OCI-LY3 (cell line): ENCODE data around the gene DEGS1.

ENCODE experiments used
- H2AFZ ChIP-seq: fragments of 200-600, 300-600 bp; shearing (Covaris generic); 2 replicates; pipeline ENCODE4 v1.6.0; 2014; ENCODE audit warnings: antibody characterized with exemption, low read depth, low read length
- H3K27ac ChIP-seq: fragments of 200-600, 300-600 bp; sonication (generic); 2 replicates; pipeline ENCODE4 v1.5.1; 2014; ENCODE audit warnings: mild to moderate bottlenecking, low read length, moderate library complexity, mixed read lengths
- H3K27me3 ChIP-seq: fragments of 200-600, 300-600 bp; sonication (generic); 2 replicates; pipeline ENCODE4 v1.6.1; 2014; ENCODE audit warnings: low read depth, low read length, mixed read lengths
- H3K36me3 ChIP-seq: fragments of 200-600, 300-600 bp; sonication (generic); replicated peaks from 2 replicates; pipeline ENCODE3; 2014; ENCODE audit warnings: low read depth, low read length, mixed read lengths
- H3K4me1 ChIP-seq: fragments of 300-600, 200-600 bp; sonication (generic); 2 replicates; pipeline ENCODE4 v1.6.1; 2014; ENCODE audit warnings: low read length, mixed read lengths
- H3K4me2 ChIP-seq: fragments of 200-600, 300-600 bp; sonication (generic); 2 replicates; pipeline ENCODE4 v1.6.1; 2014; ENCODE audit warnings: low read length, mixed read lengths
- H3K4me3 ChIP-seq: fragments of 300-600, 200-600 bp; sonication (generic); 2 replicates; pipeline ENCODE4 v1.5.1; 2014; ENCODE audit warnings: antibody characterized with exemption, mild to moderate bottlenecking, low read length, moderate library complexity
- H3K79me2 ChIP-seq: fragments of 300-600, 200-600 bp; shearing (Covaris generic); 2 replicates; pipeline ENCODE4 v1.6.1; 2014; ENCODE audit warnings: mild to moderate bottlenecking, low read length, mixed read lengths
- H3K9ac ChIP-seq: fragments of 300-600, 200-600 bp; shearing (Covaris generic); 2 replicates; pipeline ENCODE4 v1.6.0; 2014; ENCODE audit warnings: mild to moderate bottlenecking, low read length, moderate library complexity
- H3K9me3 ChIP-seq: fragments of 200-600, 300-600 bp; shearing (Covaris generic); 2 replicates; pipeline ENCODE4 v1.6.1; 2014; ENCODE audit warnings: low read length, mixed read lengths; ENCODE audit not compliant: insufficient read depth
- H4K20me1 ChIP-seq: fragments of 200-600, 300-600 bp; sonication (generic); 2 replicates; pipeline ENCODE4 v1.6.1; 2016; ENCODE audit warnings: low read length, mixed read lengths; ENCODE audit not compliant: insufficient read depth
- CTCF ChIP-seq: fragments of 200-600, 300-600 bp; sonication (generic); IDR thresholded peaks from 2 replicates; pipeline ENCODE4 v1.5.1; 2014; ENCODE audit warnings: antibody characterized with exemption, low read length, low read depth
- EZH2phosphoT487 ChIP-seq: fragments of 200-600 bp; shearing (Covaris generic); IDR thresholded peaks from 2 replicates; pipeline ENCODE4 v1.6.1; 2018; ENCODE audit warnings: antibody characterized with exemption, mixed run types, low read depth

DEGS1 gene

GRCh38 chr1:224172229-224172628 is 10.8 kb upstream of the DEGS1 start:
- H3K4me1 ChIP-seq: peaks cover 28% of the 10 kb centered on the region
- H4K20me1 ChIP-seq: no peaks in the 10 kb centered on the region
- no peaks in the 10 kb centered on the region for H3K9me3 ChIP-seq
- TF ChIP-seq EZH2phosphoT487 (no peak), CTCF (no peak)
- no peak overlapping the region for H3K27ac ChIP-seq
- H3K27me3 ChIP-seq: peaks cover 26% of the 10 kb centered on the region
- H3K79me2 ChIP-seq: no peaks in the 10 kb centered on the region
- H3K36me3 ChIP-seq: no peaks in the 10 kb centered on the region
- H3K4me3 ChIP-seq: no peak overlapping the region
- no peak overlapping the region for H3K9ac ChIP-seq
- H2AFZ ChIP-seq: no peak overlapping the region
- H3K4me2 ChIP-seq: no peak overlapping the region

- Histone ChIP-seq H3K4me3 (no peak overlapping the region), H3K9me3 (no peaks in the 10 kb centered on the region), H3K4me1 (peaks cover 26% of the 10 kb centered on the region), H3K36me3 (no peaks in the 10 kb centered on the region), H3K9ac (no peak overlapping the region), H3K79me2 (no peaks in the 10 kb centered on the region), H4K20me1 (no peaks in the 10 kb centered on the region), H3K27ac (no peak overlapping the region), H3K27me3 (peaks cover 26% of the 10 kb centered on the region), H2AFZ (no peak overlapping the region), H3K4me2 (no peak overlapping the region)
- TF ChIP-seq CTCF (no peak), EZH2phosphoT487 (no peak)
Observed at GRCh38 chr1:224173523-224173922, 9.5 kb upstream of the DEGS1 start.

GRCh38 chr1:224175617-224176016 is 7.4 kb upstream of the DEGS1 start:
- H4K20me1 ChIP-seq: no peaks in the 10 kb centered on the region
- H3K27me3 ChIP-seq: peaks cover 30% of the 10 kb centered on the region
- H3K79me2 ChIP-seq: no peaks in the 10 kb centered on the region
- no peak overlapping the region for H3K9ac ChIP-seq
- TF ChIP-seq CTCF: no peak
- H3K4me3 ChIP-seq: no peak overlapping the region
- H2AFZ ChIP-seq: no peak overlapping the region
- H3K27ac ChIP-seq: no peak overlapping the region
- no peaks in the 10 kb centered on the region for H3K9me3 ChIP-seq
- H3K36me3 ChIP-seq: no peaks in the 10 kb centered on the region
- no peak overlapping the region for H3K4me2 ChIP-seq
- peaks cover 5% of the 10 kb centered on the region for H3K4me1 ChIP-seq

GRCh38 chr1:224177356-224177999 is 5.6 kb upstream of the DEGS1 start:
- Histone ChIP-seq H3K27me3 (peaks cover 18% of the 10 kb centered on the region), H3K36me3 (no peaks in the 10 kb centered on the region), H3K27ac (no peak overlapping the region), H3K9me3 (no peaks in the 10 kb centered on the region), H3K9ac (no peak overlapping the region), H3K4me3 (no peak overlapping the region), H3K4me1 (peaks cover 13% of the 10 kb centered on the region), H3K79me2 (no peaks in the 10 kb centered on the region), H3K4me2 (no peak overlapping the region), H2AFZ (no peak overlapping the region), H4K20me1 (no peaks in the 10 kb centered on the region)
- TF ChIP-seq EZH2phosphoT487: no peak
